ENCODE measurements around the gene SLC37A4.
"Not testable (repeated sequence)": the region's sequence is repeated elsewhere in the genome, so short reads cannot be mapped to it uniquely, and the experiment has no call there.

The SLC37A4 gene

DNA sequence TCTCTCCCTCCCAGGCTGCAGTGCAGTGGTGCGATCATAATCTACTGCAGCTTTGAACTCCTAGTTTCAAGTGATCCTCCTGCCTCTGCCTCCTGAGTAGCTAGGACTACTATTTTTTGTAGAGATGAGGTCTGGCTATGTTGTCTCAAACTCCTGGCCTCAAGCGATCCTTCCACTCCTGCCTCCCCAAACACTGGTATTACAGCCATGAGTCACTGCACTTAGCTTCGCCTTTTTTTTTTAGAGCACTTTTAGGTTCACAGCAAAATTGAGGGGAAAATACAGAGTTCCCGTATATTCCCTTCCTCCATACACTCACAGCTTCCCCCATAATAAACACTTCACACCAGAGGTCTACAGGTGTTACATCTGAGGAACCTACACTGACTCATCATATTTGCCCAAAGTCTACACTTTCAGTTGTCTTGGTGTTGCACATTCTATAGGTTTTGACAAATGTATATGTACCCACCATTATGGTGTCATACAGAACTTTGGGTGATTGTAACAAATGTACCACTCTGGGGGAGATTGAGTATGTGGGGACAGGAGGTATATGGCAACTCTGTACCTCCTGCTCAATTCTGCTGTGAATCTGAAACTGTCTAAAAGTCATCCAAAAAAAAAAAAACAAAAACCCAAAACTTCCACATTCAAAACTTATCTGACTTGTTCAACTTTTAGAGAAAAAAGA lies 11.3 kb upstream of the SLC37A4 start:
- no peak for DNase-seq

DNA sequence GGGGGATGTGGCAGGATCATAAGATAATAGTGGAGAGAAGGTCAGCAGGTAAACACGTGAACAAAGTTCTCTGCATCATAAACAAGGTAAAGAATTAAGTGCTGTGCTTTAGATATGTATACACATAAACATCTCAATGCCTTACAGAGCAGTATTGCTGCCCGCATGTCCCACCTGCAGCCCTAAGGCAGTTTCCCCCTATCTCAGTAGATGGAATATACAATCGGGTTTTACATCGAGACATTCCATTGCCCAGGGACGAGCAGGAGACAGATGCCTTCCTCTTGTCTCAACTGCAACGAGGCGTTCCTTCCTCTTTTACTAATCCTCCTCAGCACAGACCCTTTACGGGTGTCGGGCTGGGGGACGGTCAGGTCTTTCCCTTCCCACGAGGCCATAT lies 8.8 kb upstream of the SLC37A4 start:
- DNase-seq, result not testable (repeated sequence)

DNA sequence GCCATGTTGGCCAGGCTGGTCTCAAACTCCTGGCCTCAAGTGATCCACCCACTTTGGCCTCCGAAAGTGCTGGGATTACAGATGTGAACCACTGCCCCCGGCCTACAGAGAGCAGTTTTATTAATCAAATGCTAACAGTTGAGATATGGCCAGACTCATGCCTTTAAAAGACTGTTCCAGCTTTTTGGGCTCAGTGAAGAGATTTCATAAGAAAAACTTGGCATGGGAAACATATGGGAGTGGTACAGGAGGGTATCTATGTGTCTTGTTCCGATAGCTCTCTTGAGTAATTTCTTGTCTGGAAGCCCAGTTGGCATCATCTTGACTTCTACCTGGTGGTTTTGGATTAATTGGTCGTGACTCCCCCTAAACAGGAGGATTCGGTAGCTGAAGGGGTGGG lies 8.2 kb upstream of the SLC37A4 start:
- no peak for DNase-seq

DNA sequence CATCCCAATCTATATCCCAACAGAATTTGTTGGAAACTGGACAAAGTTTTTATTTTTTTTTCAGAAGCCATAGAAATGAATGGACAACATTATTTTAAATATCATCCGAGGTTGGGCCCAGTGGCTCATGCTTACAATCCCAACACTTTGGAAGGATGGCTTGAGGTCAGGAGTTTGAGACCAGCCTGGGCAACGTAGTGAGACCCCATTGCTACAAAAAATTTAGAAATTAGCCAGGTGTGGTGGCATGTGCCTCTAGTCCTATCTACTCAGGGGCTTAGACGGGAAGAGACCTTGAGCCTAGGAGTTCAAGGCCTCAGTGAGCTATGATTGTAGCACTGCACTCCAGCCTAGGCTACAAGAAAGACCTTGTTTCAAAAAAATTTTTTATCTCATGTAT lies 4.1 kb upstream of the SLC37A4 start:
- no peak for DNase-seq

DNA sequence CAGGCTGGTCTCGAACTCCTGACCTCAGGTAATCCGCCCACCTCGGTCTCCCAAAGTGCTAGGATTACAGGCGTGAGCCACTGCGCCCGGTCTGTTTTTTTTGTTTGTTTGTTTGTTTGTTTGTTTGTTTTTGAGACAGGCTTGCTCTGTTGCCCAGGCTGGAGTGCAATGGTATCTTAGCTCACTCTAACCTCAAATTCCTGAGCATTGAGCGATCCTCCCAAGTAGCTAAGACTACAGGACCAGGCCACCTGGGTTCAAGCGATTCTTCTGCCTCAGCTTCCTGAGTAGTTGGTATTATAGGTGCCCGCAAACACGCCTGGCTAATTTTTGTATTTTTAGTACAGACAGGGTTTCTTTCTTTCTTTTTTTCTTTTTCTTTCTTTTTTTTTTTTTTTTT lies 2.7 kb upstream of the SLC37A4 start:
- not testable (repeated sequence) for DNase-seq

DNA sequence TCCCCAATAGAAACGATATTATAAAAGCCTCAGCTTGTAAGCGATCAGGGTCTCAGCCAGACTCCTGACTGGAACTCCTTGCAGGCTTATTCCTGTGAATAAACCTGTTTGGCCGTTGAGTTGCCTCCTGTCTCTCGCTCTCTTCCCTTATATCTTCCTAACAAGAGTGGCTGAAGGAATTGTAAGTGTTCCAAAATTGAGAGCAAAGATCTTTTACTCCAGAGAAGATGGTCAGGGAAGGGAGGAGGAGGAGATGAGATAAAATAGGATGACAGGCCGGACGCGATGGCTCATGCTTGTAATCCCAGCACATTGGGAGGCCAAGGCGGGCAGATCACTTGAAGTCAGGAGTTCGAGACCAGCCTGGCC lies 1.2 kb upstream of the SLC37A4 start:
- no peak for DNase-seq

DNA sequence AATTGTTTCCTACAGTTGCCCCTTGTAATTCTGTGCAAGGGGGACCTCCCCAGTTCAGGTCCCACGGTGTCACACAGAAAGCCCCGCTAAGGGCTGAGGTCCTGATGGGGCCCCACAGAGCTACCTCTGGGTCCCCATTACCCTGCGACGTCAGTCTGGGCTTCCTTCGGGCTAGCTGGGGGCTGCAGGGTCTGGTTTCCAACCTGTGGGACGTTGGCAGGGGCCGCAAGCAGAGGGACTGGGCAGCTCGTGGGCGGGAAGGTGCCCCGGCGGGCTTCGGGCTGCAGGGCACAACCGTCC lies 698 bp downstream of the SLC37A4 start:
- no peak for DNase-seq

DNA sequence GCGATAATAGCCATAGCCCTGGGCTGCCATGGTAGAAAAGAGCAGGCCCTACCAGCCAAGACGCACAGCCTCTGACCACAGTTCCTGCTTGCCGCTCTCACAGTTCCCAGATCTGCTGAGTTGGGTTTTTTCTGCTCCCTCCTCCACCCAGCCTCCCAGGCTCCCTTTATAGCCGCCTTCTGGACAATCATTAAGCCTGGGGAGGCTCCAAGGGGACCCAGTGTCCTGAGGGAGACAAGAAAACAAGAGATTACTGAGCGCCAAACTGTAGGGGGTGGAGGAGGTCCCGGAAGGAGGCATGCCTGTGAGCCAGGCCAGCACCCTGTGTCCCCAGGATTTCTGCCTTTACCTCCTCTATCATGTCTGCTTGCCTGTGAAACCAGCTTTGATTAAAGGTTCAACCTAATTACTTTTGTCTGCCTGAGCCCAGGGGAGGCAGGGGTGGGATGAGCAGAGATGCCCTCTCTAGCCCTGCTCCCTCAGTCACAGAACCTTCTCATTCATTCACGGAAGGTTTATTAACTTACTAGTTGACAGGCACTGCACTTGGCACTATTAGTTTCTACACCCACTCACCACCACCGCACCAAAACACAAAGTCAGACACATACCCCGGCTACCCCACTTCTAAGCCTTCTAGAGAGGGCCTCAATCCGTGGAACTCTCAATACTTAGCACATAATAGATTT lies 1.2 kb downstream of the SLC37A4 start:
- DNase-seq, result peak; percentile 51

DNA sequence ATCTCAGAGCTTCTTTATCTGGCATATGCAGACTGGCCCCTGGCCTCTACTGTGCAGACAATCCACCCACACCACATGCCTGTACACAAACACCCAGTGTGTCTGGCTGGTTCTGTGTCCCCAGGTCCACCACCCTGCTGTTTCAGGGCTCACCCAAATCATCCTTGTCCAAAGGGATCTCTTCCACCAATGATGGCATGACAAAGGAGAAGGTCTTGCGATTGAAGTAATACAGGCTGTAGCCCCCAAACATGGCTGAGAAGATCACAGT lies 1.7 kb downstream of the SLC37A4 start:
- DNase-seq, result no peak

DNA sequence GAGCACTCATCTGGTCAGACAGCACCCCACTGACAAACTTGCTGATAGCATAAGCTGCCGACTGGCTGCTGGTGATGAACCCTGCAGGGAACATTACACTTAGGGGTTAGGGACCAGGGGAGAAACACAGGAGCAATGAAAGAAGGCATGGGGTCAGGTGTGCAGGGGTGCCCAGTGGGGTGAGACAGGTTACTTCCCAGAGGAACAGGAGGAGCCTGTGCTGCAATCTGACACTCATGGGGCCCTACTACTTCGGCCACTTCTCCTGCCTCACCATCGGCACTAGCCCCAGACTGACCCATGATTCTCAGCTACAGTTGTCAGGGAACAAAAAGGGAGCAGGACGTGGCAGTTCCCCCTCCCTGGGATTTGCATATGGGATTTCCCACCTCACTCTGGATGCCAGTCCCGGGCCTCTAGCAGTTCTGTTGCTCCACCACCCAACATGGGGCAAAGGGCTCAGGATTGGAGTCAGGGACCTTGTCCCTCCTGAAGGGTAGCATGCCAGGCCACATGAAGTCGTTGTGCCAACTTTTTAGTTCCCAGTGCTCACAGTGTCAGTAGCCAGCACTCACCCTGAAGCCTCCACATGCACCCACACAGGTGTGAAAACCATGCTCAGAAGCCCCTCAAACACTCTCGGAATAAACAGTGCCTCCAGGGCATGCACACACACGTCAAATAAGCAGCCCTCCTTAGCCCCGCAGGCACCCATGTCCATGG lies 2.2 kb downstream of the SLC37A4 start:
- no peak for DNase-seq

DNA sequence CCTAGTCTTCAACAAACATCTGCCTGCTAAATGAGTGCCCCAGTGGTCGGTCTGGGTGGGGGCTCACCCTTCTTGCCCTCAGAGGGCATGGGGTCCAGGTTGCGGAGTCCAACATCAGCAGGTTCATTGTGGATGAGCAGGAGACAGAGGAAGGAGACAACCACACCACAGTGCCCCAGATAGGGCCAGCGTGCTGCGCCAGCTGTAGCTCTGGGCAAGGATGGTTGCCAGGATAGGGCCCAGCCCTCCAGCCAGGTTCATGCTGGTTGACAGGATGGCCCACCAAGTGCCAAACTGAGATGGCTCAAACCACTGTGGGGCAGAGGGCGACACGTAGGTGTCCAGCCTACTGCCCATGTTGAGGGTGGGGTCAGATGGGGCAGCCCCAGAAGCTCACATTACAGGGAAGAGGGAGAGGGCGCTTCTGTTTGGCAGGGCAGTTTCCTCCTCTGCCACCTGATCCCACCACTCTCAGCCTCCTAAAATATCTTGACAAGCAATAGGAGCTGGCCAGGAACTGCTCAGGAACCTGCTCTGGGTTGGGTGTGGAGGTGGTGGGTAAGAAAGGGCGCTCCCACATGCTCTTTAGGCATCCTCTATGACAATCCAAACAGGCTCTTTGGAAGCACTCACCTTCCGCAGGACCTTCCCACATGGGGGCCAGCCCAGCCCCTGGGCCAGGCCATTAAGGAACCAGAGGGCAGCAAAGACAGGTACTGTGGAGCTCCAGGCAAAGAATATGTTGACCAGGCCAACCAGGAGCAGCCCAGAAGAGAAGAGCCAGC lies 2.9 kb downstream of the SLC37A4 start:
- DNase-seq, result no peak

DNA sequence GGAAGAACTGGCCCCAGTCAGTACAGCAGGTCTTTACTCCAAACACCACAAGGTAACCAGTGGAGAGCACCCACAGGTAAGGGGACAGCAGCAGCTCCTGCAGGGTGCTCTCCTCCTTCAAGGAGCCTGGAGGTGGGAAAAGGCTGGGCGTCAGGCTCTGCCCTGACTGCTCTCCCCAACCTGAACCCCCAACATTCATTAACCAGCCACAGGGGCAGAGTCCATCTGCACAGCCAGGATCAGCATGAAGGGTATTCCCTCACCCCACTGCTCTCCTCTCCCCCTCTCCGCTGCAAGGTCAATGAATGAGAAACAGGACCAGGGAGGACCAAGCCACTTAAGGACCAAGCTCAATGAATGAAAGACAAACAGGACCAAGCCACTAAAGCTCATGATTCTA lies 3.7 kb downstream of the SLC37A4 start:
- DNase-seq, result no peak

DNA sequence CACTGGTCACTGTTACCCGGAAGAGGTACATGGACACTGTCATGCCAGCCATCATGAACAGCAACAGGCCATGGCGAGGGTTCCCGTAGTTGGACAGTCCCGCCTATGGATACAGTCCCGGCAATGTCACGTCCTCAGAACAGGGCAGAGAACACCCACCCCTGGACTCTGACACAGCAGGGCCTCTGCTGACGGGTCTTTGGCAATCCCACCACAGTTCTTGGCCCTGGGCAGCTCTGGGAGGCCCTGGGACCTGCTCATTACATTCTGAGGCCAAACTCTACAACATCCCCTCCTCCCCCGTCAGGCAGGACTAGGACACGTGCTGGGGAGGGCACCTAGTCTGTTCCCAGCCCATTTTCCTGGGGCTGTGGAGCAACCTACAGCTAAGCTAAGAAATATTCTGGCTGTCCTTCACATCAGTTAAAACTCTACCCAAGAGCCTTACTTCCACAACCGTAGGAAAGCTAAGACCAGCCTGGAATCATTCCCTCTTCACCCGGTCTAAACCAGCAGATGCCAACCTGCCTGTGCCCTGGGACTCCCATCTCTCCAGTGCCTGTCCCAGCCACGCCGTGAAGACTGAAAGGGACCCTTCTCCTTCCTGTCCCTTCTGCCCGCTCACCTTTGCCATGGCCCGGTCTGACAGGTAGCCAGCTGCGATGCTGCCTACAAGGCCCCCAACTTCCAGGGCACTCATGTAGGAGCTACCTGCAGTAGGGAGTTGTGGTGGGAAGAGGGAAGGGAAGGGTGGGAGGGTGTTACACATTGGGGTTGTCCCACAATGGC lies 4.5 kb downstream of the SLC37A4 start:
- no peak for DNase-seq

DNA sequence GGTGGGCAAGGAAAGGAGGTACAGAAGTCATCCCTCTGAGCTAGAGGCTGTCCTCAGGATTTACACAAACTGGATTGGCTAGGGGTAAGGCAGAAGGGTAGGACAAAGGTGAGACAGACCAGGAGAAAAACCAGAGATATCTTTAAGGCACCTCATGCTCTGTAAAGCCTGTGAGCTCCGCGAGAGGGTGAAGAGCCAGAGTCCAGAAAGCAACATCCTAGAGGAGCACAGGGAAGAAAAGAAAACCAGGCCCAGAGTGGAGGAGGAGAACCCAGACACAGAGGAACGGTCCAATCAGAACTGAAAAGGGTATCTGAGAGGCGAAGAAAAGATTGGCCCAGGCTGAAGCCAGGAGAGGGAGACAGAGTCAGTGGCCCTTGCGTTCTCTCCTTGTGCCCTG lies 5.1 kb downstream of the SLC37A4 start:
- no peak for DNase-seq

DNA sequence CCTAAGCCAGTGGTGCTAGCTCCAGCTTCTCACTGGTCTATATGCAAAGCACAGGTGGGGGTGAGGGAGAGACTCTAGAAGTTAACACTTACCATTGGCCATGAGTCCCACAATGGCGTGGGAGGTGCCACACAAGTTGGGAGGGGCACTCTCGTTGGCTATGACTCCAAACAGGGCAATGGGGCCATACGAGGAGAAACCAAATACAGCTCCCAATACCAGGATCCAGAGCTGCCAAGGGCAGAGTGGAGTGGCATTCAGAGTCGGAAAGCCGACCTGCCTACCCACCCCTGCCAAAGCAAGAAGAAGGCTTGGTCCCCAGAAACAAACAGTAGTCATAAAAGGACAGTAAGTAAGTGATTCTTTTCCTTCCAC lies 5.6 kb downstream of the SLC37A4 start:
- DNase-seq, result no peak

DNA sequence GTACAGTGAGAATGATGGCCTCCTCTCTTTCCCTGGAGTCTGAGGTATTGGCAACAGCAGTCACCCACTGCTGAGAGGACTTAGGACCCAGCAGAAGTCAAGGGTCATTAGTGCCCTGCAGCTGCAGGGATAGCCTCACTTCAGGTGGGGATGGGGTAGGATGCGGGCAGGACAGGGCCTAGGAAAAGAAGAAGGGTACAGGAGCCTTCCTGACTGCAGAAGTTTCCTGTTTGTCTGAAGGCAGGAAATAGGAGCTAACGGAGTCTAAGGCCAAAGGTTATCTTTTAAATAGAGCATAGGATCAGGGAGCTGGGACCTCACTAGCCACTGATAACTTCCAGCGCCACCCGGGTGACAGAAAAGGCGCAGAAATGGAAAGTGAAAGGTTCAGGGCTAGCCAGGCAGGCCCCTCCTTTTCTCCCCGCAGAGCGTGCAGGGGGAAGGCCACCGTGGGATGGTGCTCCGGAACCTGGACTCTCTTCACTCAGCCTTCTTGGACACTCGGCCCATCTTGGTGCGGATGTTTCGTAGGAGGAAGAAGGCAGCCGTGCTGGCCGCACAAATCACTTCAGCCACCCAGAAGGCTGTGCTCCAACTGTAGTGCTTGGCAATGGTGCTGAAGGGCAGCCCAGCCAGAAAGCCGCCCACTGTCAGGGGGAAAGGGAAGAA lies 6.1 kb downstream of the SLC37A4 start:
- DNase-seq, result no peak

DNA sequence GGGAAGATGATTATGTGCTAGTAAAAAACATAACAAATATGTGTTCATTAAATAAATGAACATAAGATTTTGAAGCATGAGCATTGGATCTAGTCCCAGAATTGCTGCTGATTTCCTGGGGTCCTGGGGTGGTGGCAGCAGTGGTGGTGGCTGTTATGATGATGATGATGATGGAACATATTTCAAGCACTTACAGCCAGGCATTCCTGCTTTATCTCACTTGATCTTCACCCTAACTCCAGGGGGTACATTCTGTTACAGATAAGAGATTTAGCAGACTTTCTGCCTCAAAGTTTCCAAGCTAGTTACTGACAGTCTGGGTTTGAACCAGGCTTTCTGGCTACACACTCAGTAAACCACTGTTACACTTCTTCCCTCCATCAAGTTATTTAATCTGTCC lies 6.9 kb downstream of the SLC37A4 start:
- DNase-seq, result no peak

DNA sequence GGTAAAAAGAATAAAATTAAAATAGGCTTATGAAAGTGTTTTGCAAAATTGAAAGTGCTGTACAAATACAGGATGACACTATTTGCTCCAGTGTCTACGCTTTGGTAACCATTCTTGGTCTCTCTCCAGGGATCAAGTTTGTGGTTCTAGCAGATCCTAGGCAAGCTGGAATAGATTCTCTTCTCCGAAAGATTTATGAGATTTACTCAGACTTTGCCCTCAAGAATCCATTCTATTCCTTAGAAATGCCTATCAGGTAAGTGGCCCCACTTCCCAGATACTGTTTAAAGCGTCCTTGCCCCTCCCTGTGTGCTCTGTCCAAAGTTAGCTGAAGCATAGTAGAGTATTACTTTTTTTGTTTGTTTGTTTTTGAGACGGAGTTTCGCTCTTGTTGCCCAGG lies 9.0 kb downstream of the SLC37A4 start:
- DNase-seq, result no peak

DNA sequence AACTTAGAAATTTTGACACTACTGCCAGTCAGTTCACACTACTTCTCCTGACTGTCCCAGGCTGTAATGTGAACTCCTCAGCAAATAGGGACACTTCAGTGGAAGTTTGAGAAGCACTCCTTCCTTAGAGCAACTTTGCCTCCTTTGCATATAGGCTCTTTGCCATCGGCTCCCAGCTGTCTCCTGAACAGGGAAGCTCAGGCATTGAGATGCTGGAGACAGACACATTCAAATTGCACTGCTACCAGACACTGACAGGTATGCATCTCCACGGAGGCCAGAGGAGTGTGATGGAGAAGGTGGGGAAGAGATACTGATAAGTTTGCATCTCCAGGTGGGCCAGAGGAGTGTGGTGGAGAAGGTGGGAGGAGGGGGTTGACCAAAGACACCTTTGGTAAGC lies 10.7 kb downstream of the SLC37A4 start:
- DNase-seq, result no peak

DNA sequence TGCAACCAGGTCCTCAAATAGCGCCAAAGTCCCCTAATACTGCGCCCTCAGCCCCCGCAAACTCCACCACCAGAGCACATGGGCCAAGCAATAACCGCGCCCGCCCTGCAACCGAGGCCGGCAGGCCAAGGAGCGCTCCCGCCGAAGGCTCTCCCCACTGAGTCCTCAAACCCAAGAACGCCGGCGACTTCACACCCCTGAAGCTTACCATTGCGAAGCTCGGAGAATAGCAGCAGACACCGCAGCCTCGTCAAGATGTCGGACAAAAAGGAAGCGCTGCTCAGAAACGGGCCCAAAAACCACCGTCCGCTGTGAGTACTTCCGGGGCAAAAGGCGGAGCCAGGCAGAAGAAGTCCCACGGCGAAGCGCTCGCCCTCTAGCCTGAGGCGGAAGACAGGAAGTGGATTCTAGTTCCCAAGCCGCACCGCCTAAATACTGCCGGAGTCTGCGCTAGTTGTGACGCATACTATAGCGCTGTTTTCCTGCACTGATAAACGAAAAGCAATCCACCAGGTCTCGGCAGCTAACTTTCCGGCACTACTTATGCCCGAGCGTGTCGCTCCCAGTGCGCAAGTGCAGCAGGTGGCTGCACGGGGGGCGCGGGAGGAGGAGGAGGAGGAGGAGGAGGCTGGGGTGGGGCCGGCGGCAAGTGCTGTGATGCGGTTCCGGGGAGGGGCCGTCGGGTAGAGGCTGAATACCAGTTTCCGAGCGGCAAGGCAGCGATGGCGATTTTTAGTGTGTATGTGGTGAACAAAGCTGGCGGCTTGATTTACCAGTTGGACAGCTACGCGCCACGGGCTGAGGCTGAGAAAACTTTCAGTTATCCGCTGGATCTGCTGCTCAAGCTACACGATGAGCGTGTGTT lies 12.4 kb downstream of the SLC37A4 start, which contains the start of the genes RPS25 and TRAPPC4:
TSS of gene RPS25 (minus strand) at position 270 of the 865 bp plus-strand sequence. CDS start at position 211, 59 bp downstream.
TSS of gene TRAPPC4 (plus strand) at position 693 of the 865 bp plus-strand sequence. CDS start at position 723, 30 bp downstream.
- DNase-seq, result peak; percentile 98

DNA sequence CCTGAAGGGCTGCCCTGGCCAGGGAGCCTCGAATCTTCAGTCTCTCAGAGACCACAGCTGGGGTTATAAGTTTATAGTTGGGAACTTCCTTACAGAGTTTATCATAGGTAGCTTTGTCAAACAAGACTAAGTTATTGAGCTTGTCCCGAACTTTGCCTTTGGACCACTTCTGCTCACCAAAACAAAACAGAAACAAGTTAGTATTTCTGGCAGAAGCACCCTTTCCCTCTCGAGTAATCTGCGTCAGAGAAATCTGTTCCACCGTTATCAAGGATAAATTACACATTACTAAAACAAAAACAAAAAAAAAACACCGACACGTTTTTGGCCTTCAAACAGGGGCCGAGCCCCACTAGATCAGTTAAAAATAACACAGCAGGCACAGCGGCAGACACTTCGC lies 13.3 kb downstream of the SLC37A4 start:
- not testable (repeated sequence) for DNase-seq

Data from NCI-H69 (cell line).